ENCODE data around the gene CDK6. TPM values are rescaled to one million over a fixed set of nuclear protein-coding genes. Genes with fewer than 3 reads are reported as not detected.
A peak's percentile ranks its signal among the peaks of the same experiment; 100 is the strongest.

The CDK6 gene
- total RNA-seq, 1 experiment from 2014 or later = 43.3 TPM

DNA sequence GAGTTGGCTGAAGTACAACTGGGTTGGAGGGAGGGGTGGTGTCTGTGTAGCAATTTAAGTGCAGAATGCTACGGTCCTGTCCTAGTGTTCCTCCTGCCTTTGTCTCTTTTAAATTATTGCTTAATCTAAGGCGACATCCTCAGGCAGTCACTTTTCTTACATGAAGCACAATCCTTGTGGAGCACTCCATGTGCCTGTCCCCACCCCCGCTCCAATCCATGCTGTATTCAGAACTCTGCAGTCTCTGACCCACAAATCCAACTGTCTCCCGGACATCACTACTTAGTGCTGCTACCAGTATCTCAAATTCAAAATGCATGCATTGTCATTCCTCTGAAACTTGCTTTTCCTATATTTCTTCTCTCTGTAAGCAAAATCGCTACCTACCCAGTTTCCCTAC, 154.7 kb downstream of the CDK6 start:
- DNase-seq (ENCODE audit: low read depth) = no peak

DNA sequence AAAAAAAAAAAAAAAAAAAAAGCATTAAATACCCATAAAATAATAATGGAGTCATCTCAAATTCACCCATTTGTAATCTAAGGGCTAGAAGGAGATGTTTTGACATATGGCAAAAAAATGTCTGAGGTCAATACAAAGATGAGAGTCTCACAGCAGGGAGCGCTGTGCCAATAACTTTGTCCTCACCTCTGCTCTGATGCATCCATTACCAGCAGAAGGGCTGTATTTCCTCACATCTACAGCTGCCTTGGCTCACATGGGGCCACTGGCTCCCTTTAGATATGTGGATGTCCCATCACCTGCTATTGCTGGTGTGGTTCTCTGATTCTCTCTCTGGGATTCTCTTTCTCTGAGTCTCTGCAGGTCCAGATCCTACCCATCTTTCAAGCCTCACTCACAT, 155.9 kb downstream of the CDK6 start:
- DNase-seq (ENCODE audit: low read depth) = no peak

DNA sequence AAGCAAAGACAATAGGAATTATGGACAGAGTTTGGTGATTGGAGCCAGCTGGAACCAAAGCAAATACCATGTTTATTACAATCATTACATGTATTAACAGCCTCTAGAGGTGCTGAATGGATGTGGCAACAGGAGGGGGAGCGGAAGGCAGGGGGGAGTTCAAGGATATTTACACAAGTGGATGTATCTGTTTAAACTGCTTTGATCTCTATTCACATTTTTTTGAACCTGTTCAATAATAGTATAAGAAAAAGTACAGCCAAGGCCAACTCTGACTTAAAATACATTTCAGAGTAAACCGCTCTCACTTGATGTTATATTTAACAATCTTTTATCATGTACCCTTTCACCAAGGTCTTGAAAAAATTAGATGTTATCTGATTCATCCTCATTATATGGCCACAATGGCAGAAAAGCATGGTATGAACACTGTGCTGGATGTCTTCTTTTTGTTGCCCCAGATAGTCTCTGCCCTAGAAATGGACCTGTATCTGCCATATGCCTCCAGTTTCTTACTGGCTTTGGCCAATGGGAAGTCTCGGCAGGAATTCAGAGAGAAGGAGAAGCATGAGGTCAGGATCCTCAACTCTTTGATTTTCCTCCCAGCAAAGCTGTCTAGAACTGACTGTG, 158.0 kb downstream of the CDK6 start:
- DNase-seq (ENCODE audit: low read depth) = no peak

DNA sequence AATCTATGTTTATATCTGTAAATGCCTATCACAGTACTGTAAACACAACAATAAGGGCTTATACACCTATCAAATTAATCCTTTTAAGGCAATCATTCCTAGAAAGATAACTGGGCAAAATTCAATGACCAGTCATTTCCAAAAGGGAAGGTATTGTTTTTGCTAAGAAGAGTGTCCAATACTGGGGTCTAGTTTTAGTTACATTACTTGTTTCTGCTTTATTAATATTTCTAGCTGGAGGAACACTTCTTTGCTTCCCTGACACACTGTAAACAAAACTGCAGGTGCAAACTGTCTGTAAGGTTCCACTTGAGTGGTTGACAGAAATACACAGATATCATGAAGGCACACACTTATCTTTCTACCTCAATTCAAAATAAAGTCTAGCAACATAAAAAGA, 162.0 kb downstream of the CDK6 start:
- DNase-seq (ENCODE audit: low read depth) = no peak

DNA sequence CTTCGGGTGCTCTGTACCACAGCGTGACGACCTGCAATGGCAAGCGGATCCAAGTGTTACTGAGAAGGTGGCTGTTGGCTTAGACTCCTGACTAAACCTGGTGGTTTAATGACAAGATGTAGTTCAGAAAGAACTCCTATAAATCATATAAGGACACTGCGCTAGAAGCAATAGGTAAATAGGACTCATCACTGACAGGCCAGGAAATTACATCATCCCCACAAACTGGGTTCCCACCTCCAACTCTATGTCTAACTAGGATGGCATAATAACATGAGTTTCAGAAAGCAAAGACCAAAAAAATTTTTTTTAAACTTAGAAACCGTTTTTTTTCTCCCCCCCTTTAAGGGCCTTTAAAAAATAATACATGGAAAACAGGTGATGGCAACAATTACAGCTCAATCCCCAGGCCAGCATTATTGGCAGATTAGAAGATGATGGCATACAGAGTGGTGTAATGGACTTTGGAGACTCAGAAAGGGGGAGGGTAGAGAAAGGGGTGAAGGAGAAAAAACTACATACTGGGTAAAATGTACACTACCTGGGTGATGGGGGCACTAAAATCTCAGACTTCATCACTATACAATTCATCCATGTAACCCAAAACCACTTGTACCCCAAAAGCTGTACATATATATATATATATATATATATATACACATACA, 164.7 kb downstream of the CDK6 start:
- DNase-seq (ENCODE audit: low read depth) = no peak

DNA sequence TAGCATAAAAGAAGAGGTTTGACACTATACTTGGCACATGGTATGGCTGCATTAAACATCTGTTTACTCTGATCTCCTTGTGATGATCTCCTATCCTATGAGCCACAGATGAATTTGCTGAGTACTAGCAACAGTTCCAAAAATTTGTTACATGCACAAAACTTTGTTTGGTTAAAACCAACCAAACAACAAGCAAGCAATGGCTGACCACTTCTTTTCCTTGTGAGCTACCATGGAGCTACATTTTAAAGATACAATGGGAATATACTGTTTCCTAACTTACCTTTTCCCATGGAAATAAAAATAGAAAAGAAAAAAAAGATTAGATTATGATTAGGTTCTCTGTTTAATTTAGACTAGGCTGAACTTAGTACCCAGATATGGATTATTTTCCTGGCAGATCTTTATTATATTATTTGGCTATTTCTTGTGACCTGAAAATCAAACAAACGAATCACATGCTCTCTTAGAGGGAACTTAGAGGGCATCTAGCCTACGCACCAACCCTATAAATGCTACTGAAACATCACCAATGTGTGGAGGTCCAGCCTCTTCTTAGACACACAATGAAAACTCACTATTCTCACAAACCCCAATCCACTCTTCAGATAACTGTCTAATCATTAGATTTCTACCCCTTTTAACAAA, 166.0 kb downstream of the CDK6 start:
- no peak for DNase-seq (ENCODE audit: low read depth)

DNA sequence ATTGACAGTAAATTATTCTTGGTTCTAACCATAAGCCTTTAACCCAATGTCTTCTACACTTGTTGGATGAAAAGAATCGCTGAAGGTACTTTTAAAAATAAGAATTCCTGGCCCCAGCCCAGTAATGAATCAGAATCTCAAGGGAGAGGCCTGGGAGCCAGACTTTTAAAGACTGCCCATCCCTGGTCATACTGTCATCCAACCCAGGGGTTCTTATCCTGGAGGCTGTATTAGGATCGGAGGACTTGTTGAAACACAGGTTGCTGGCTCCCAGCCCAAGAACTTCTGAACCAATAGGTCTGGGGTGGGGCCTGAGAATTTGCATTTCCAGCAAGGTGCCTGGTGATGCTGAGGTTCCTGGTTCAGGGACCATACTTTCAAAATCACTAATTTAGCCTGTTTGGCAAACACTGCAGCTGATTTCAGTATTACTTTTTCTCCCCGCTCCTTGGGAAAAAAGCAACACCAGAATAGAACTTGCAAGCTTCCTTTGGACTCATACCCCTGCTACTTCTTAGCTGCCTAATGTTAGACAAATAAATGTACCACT, 166.7 kb downstream of the CDK6 start:
- peak; percentile 27 for DNase-seq (ENCODE audit: low read depth)

DNA sequence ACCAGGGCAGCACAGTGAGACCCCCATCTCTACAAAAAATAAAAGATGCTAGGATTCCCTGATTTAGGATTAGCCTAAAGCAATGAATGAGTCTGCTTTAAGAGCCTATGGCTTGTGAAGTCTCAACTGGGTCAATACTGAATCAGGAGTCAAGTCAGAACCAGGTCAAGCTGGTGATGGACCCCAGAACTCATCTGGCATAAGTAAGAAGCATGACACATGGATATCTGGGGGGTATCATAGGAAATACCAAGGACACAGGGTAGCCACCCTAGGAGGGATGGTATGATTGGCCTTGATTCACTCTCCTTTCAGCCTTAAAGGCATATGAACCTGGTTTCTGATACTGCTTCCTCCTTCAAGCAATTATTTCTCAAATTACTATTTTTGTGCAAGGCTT, 167.8 kb downstream of the CDK6 start:
- DNase-seq (ENCODE audit: low read depth) = no peak

DNA sequence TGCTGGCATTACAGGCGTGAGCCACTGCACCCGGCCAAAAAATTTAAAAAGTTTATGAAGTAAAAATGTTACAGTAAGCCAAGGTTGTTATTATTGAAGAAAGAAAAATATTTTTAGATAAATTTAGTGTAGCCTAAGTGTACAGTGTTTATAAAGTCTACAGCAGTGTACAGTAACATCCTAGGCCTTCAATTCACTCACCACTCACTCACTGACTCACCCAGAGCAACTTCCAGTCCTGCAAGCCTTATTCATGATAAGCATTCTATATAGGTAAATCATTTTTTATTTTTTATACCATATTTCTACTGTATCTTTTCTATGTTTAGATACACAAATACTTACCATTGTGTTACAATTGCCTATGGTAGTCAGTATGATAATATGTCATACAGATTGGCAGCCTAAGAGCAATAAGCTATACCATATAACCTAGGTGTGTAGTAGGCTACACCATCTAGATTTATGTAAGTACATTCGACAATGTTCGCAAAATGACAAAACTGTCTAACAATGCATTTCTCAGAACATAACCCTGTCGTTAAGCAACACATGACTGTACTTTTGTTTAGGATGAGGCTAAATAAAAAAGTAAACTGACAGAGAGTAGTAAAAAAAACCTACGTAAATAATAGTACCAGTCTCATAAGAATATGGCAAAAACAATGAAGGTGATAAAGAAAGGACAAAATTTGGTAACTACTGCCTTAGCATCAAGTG, 168.4 kb downstream of the CDK6 start:
- peak; percentile 25 for DNase-seq (ENCODE audit: low read depth)

DNA sequence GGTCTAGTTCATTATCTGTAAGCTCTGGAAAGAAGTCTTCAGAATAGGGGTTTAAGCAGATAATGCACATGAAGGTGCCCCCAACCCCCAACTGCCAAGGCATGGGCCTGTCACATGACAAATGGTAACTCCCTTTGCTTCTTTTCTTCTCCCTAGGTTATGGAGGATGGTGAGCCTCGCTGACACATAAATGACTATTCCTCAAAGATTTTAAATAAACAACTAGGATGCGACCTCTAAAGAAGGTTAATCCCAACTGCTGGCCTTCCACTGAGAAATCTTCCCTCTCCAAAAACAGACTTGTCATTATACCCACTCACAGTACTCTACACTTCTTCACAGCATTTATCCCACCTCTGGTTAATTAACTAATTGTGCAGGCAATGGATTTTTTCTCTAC, 170.4 kb downstream of the CDK6 start:
- DNase-seq (ENCODE audit: low read depth) = peak; percentile 32

DNA sequence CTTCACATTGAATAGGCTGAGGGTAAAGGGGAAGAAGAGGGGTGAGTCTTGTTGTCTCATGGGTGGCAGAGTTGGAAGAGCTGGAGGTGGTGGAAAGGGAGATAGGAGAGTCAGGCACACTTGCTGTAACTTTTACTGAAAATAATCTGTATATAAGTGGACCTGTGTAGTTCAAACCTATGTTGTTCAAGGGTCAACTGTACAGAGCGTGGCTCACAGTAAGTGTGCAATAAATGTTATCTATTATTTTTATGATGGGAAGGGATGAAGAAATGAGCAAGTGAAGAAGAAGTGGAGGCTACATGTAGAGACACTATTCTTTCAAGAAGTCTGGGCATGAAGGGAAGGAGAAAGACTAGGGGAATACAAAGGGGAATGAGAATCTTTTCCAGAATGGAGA, 174.7 kb downstream of the CDK6 start:
- DNase-seq (ENCODE audit: low read depth) = no peak

DNA sequence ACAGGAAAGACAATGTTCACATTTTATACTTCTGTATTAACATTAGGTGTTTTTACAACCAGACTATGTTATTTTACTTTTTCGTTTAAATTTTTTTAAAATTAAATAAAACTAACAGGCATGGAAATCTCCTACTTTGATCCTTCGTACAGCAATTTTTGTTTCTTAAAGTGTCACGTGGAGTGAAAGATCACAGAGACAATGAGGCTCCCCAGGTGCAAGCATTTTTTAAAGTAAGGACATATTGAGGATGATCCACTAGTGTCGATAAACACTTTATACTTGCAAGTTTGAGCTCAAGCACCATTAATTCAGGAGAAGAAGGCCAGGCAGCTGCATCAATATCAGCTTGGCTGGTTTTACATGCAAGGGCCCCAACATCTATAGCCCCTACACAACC, 177.7 kb downstream of the CDK6 start:
- no peak for DNase-seq (ENCODE audit: low read depth)

DNA sequence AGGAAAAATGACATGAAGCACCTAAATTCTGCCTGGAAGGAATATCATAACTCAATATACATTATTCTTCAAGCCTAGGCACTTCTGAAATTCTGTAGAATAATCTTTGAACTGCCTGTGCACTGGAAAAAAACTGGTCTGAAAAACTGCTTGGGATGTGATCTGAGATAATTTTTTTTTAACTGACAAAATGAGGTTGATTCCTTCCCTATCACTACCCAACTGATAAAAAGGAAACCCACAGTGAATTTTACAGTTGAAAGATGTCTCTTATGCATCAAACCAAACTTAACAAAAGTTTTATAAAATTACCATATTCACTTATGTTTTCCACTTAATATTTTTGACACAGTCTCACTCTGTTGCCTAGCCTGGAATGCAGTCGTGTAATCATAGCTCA, 179.0 kb downstream of the CDK6 start:
- no peak for DNase-seq (ENCODE audit: low read depth)

DNA sequence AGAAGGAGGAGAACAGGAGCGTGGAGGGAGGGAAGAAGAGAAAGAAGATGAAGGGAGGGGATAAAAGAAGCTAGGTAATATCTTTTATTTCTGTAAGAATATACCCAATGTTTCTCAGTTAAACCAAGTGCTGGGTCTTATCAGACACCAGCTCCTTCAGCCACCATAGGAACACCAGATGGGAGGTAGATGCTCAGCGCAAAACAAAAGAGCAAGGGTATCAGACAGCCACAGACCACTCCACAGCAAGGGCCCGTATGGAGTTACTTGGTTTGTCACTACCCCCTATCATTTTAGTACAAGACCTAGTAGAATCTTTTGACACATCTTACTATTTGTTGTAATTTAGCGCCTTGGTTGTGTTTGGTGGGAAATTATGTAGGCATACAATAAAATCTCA, 180.3 kb downstream of the CDK6 start:
- no peak for DNase-seq (ENCODE audit: low read depth)

DNA sequence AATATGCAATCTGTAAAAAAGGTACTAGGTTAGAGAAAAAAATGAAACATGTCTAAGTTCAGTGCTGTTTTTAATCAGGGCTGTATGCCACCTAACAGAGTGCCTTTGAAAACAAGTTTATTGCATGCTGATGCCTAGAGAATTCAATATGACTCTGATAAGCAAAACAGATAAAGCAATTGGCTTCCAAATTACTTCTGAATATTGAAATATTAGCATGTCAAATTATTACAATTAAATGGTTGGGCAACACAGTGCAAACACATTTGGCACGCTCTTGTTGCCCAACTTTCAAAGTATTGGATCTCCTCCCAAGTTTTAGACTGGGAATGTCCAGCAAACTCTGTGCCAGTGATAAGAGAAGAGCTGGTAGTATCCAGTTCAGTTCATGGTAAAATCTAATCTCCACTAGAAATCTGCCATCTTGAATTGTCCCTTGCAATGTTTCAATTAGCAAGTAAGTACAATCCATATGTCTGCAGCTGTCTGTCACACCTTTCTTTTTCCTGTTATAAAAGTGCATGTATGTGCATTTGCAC, 181.0 kb downstream of the CDK6 start:
- DNase-seq (ENCODE audit: low read depth) = no peak

DNA sequence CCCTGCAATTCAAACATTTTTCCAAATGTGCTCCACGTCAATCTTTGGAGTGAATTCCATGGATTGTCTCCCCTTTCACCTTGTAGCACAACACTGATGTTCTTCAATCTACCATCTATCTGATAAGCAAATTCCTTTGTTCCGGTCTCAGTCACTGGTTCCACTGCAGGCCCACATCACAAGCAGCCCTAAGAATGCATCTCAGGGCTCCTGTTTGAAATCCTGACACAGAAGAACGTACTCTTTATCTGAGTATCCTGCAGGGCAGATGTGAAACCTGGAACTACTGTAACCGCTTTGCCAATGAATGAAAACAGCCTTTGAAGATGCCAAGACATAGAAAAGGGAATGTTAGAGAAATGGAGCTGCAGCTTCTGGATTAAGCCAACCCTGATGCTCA, 183.2 kb downstream of the CDK6 start:
- DNase-seq (ENCODE audit: low read depth) = no peak

DNA sequence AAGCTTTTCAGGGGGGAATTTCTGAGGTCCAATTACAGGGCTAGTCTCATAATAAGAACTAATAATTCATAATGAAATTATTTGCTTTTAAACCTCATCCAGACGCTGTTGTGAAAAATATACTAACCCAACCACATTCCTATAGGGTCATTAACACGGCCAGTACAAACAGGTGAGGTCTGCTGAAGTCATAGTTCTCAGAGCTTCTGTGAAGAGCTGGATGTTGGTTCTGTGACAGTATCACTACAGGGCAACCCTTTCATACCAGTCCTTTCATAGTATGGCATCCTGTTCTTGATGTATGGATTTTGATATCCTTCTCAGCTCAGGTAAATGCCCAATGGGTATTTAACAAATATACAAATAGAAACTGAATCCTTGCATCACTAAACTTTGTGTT, 183.8 kb downstream of the CDK6 start:
- no peak for DNase-seq (ENCODE audit: low read depth)

DNA sequence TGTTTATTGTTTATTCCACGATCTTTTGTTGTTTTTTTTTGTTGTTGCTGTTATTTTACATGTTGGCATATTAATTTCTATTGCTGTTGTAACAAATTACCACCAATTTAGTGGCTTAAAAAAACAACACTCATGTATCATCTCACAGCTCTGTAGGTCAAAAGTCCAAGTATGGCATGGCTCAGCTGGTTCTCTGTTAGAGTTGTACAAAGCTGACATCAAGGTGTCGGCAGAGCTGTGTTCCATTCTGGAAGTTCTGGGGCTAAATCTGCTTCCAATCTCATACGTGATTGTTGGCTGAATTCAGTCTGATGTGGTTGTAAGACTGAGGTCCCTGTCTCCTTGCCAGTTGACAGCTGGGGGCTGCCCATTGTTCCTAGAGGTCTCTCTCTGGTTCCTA, 186.0 kb downstream of the CDK6 start:
- DNase-seq (ENCODE audit: low read depth) = no peak

DNA sequence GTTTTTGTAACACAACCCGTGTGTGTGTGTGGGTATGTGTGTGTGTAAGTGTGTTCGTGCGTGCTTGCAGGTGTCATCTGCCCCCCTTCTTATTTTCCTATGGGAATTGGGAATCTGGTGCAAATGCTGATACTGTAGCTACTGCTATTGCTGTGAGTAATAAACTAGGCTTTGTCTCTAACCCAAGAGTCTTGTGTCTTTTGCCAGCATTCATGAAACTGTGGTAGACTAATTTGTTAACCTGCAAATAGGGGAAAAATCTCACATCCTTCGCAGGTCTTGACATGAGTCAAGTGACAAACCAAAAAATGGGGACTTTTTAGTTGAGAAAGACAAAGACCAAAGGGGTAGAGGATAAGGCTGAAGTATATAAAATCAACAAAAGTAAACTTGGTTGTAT, 188.3 kb downstream of the CDK6 start:
- no peak for DNase-seq (ENCODE audit: low read depth)

DNA sequence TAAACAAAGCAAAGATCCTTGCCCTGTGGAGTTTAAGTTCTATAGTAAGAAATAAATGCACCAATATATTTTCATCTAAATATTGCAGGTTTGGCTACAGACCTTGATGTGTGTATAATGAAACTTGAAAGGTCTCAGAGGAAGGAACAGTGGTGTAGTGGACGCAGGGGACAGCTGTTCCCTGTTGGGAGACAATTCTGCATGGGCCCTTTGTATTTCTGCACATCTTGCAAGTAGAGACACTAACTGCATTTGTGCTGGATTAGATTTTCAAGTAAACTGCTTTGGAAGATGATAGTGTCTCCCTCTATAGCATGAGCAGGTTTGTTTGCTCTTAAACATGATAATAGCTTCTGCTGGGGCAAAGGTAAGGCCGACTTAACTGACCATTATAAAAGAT, 188.7 kb downstream of the CDK6 start:
- no peak for DNase-seq (ENCODE audit: low read depth)

DNA sequence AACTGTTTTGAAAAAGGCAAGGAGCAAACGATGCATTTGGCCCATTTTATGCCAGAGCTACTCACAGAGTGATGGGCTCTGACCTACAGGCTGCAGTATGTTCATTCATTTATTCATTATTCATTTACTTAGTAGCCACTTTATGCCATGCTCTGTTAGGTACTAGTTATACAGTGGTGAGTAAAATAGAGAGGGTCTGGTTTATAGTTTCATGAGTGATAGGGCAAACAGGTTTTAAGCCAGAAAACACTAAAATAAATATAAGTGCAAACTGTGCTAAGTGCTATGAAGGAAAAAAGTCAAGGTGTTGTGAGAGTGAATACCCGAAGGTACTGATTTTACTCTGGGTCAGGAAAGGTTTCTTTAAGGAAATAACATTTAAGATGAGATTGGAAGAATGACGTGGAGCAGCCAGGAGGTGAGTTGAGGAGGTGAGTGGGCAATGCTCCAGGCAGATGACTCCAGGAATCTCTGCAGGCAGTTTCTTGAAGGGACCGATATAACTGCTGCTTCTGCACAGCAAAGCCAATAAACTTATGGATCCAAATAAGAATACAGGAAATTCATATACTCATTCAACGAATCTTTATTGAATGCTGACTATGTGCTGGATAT, 189.3 kb downstream of the CDK6 start:
- DNase-seq (ENCODE audit: low read depth) = no peak

All from M059J (cell line).